B cell (primary cell): ENCODE data around the gene DCD. TPM values are rescaled to one million over a fixed set of nuclear protein-coding genes. Genes with fewer than 3 reads are reported as not detected.

Source experiments
- ATAC-seq: fragments of 200-7000 bp; cut with Tn5 transposase; one replicate; pipeline ENCODE4 v1.10.0; 2021; ENCODE audit warnings: low read depth, mild to moderate bottlenecking, moderate number of reproducible peaks, moderate library complexity
- CTCF ChIA-PET: fragments of 350-600 bp; sonication (Branson Sonifier 250); formaldehyde crosslinking; loops from one replicate; lab custom pipeline; 2021; ENCODE audit warnings: antibody characterized with exemption, inconsistent platforms; lab: Charles Lee
- POLR2A ChIA-PET: fragments of 350-600 bp; sonication (Branson Sonifier 250); formaldehyde crosslinking; loops from one replicate; lab custom pipeline; 2021; ENCODE audit warnings: antibody characterized with exemption; lab: Charles Lee
- DNase-seq: peaks from one replicate; pipeline ENCODE4 v3.0.0; 2013
- H2AFZ ChIP-seq: 2 replicates; pipeline ENCODE4 v1.6.1; 2012; ENCODE audit warnings: mild to moderate bottlenecking, low read depth, low read length; ENCODE audit not compliant: insufficient read depth, poor library complexity, severe bottlenecking
- H3K27ac ChIP-seq, 2 donors: 1 replicate in 1 of 2; 2 replicates in 1 of 2; pipeline ENCODE4 v1.5.1; 2012 to 2013; ENCODE audit warnings: low read length in 2 of 2, mild to moderate bottlenecking in 2 of 2, moderate library complexity in 1 of 2
- H3K27me3 ChIP-seq, 4 experiments: fragments of 200-600 bp in 1 of 4; sonication (generic) in 1 of 4; replicated peaks in 1 of 4; 1 replicate in 2 of 4; 2 replicates in 2 of 4; pipeline versions ENCODE4 v1.6.1 to v1.7.0; 2013 to 2016; ENCODE audit warnings: low read length in 3 of 4, mild to moderate bottlenecking in 2 of 4, mixed read lengths in 1 of 4, moderate library complexity in 1 of 4; ENCODE audit not compliant: insufficient read depth in 4 of 4, control insufficient read depth in 3 of 4; ENCODE audit errors: control extremely low read depth in 1 of 4
- H3K36me3 ChIP-seq, 2 experiments: replicated peaks in 1 of 2; 1 replicate in 1 of 2; 2 replicates in 1 of 2; pipeline versions ENCODE4 v1.6.1 to v1.7.1; 2013; ENCODE audit warnings: low read length in 1 of 2; ENCODE audit not compliant: insufficient read depth in 2 of 2, control insufficient read depth in 1 of 2; ENCODE audit errors: control extremely low read depth in 1 of 2, extremely low read depth in 1 of 2
- H3K4me1 ChIP-seq, 2 donors: fragments of 200-600 bp in 1 of 2; sonication (generic) in 1 of 2; 1 replicate in 1 of 2; 2 replicates in 1 of 2; pipeline versions ENCODE4 v1.5.1 to v1.6.1; 2013 to 2017; ENCODE audit warnings: low read length in 2 of 2; ENCODE audit not compliant: control insufficient read depth in 2 of 2, insufficient read depth in 2 of 2
- H3K4me2 ChIP-seq: replicated peaks from 2 replicates; pipeline ENCODE3; 2012; ENCODE audit warnings: mild to moderate bottlenecking, low read depth, low read length; ENCODE audit not compliant: poor library complexity, severe bottlenecking
- H3K4me3 ChIP-seq, 5 experiments: fragments of 200-600 bp in 1 of 5; sonication (generic) in 1 of 5; 1 replicate in 3 of 5; 2 replicates in 2 of 5; pipeline versions ENCODE4 v1.5.1 to v1.7.0; 2011 to 2016; ENCODE audit warnings: low read length in 4 of 5, mild to moderate bottlenecking in 4 of 5, low read depth in 2 of 5, control low read depth in 1 of 5, moderate library complexity in 1 of 5; ENCODE audit not compliant: insufficient read depth in 1 of 5; ENCODE audit errors: control extremely low read depth in 1 of 5, extremely low read depth in 1 of 5
- H3K79me2 ChIP-seq: fragments of 200-600 bp; sonication (generic); one replicate; pipeline ENCODE4 v1.6.0; 2016; ENCODE audit warnings: low read length; ENCODE audit not compliant: control insufficient read depth, insufficient read depth
- H3K9ac ChIP-seq: fragments of 200-600 bp; sonication (generic); 2 replicates; pipeline ENCODE4 v1.6.1; 2017; ENCODE audit warnings: mild to moderate bottlenecking, low read length, moderate library complexity
- H3K9me3 ChIP-seq, 3 donors: one replicate each; pipeline versions ENCODE4 v1.6.1 to v1.7.1; 2013; ENCODE audit warnings: low read length in 2 of 3; ENCODE audit not compliant: control insufficient read depth in 2 of 3, insufficient read depth in 1 of 3; ENCODE audit errors: control extremely low read depth in 1 of 3
- H4K20me1 ChIP-seq: 2 replicates; pipeline ENCODE4 v1.6.0; 2012; ENCODE audit warnings: mild to moderate bottlenecking, low read length; ENCODE audit not compliant: insufficient read depth, control insufficient read depth, poor library complexity, severe bottlenecking
- H3K27ac Mint-ChIP-seq: one replicate; pipeline ENCODE4 v1.8.0; 2021; ENCODE audit warnings: mixed read lengths
- H3K27me3 Mint-ChIP-seq: one replicate; pipeline ENCODE4 v1.8.0; 2021; ENCODE audit warnings: mixed read lengths
- H3K4me1 Mint-ChIP-seq: one replicate; pipeline ENCODE4 v1.8.0; 2021; ENCODE audit warnings: mixed read lengths
- H3K4me3 Mint-ChIP-seq: one replicate; pipeline ENCODE4 v1.8.0; 2021; ENCODE audit warnings: mixed read lengths
- H3K9me3 Mint-ChIP-seq: one replicate; pipeline ENCODE4 v1.8.0; 2022; ENCODE audit warnings: mixed read lengths; ENCODE audit not compliant: insufficient read depth
- EZH2 ChIP-seq: IDR thresholded peaks from 2 replicates; pipeline ENCODE4 v1.6.1; 2012; ENCODE audit warnings: borderline replicate concordance, low read depth, mild to moderate bottlenecking, moderate library complexity, low read length; ENCODE audit not compliant: insufficient read depth, poor library complexity, severe bottlenecking
- WGBS: methylation state at CpG from one replicate; pipeline ENCODE4 v1.1.5; 2013; ENCODE audit warnings: missing lambda C conversion rate; ENCODE audit not compliant: insufficient coverage; 5-methylcytosine and 5-hydroxymethylcytosine counted together
- intact Hi-C: fragments of 100-400 bp; cut with micrococcal nuclease; formaldehyde crosslinking; loops from one replicate; pipeline ENCODE4 v1.10.0; 2022
- polyA plus RNA-seq: library from polyadenylated mRNA; depleted of rRNA; stranded (reverse); fragments of >200 nt; gene quantifications from 2 replicates; pipeline ENCODE4 v1.2.3, GENCODE V29; 2012
- total RNA-seq, 2 donors: library from RNA; stranded (reverse); fragments of 120-200 nt in 1 of 2; gene quantifications; 1 replicate in 1 of 2; 2 replicates in 1 of 2; pipeline versions ENCODE4 v1.2.3 to v1.2.4, GENCODE V29; 2013 to 2022
- TF ChIP-seq, protein P1 (sequence below): fragments of 200-600 bp; IDR thresholded peaks from one replicate; pipeline ENCODE4 v1.8.0; 2022; ENCODE audit warnings: antibody characterized with exemption, mild to moderate bottlenecking

The DCD gene
- total and polyA plus RNA-seq, 2 donors (not counting 1 experiment from before 2014, with no cell fraction given), result not detected

DNA sequence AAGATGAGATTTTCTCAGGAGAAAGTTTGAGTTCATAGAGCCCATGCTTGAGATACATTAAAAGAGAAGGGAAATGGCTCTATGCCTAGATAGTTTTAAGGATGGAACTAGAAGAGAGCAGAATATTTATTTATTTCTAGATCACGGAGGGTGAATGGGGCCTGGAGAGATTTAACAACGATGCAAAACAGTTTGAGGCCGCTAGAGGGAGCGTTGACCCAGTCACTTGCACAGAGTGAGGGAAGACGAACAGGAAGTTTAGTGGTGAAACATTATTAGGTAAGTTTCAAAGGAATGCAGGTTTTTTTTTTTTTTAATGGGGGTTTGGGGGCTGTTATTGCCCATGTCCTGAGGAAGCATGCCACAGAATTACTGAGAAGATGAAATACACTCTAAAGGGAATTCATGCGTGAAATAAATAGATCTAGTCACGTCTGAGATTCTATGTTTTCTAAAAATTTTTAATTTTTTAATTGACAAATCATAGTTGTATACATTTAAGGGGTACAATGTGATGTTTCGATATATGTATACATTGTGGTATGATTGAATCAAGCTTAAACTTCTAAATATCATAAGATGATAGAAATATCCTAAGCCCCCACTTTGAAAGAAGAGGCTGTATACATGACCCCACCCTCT is 44.9 kb downstream of the DCD start:
- Histone ChIP-seq H3K9ac (no peak overlapping the region), H3K4me2 (no peak overlapping the region), H3K27ac (no peak overlapping the region), H3K27me3 (peaks cover 0 to 3% (median 0%) of the 10 kb centered on the region in 4 experiments), H3K4me1 (no peaks in the 10 kb centered on the region), H4K20me1 (no peaks in the 10 kb centered on the region), H3K9me3 (no peaks in the 10 kb centered on the region), H3K36me3 (no peaks in the 10 kb centered on the region), H2AFZ (peak overlapping the region; percentile 18), H3K4me3 (no peak overlapping the region), H3K79me2 (no peaks in the 10 kb centered on the region)
- Mint-ChIP-seq H3K4me1 (peaks cover 2% of the 10 kb centered on the region), H3K4me3 (no peak overlapping the region), H3K27me3 (peaks cover 11% of the 10 kb centered on the region), H3K27ac (no peak overlapping the region), H3K9me3 (no peaks in the 10 kb centered on the region)
- TF ChIP-seq EZH2, result no peak
- TF ChIP-seq, protein P1, sequence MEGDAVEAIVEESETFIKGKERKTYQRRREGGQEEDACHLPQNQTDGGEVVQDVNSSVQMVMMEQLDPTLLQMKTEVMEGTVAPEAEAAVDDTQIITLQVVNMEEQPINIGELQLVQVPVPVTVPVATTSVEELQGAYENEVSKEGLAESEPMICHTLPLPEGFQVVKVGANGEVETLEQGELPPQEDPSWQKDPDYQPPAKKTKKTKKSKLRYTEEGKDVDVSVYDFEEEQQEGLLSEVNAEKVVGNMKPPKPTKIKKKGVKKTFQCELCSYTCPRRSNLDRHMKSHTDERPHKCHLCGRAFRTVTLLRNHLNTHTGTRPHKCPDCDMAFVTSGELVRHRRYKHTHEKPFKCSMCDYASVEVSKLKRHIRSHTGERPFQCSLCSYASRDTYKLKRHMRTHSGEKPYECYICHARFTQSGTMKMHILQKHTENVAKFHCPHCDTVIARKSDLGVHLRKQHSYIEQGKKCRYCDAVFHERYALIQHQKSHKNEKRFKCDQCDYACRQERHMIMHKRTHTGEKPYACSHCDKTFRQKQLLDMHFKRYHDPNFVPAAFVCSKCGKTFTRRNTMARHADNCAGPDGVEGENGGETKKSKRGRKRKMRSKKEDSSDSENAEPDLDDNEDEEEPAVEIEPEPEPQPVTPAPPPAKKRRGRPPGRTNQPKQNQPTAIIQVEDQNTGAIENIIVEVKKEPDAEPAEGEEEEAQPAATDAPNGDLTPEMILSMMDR, result peak; percentile 83
- CTCF ChIA-PET, result interaction anchor here (0.7 kb wide), 1 partner anchor 56 kb away, joined by 3 read pairs; no protein-coding TSS in a partner anchor
- WGBS, result 3% methylated on average over 5 of the region's 8 CpGs
- intact Hi-C loops, result no loop called here
- DNase-seq (peak; percentile 72), ATAC-seq (peak; percentile 89)
- POLR2A ChIA-PET, result no interaction called here

DNA sequence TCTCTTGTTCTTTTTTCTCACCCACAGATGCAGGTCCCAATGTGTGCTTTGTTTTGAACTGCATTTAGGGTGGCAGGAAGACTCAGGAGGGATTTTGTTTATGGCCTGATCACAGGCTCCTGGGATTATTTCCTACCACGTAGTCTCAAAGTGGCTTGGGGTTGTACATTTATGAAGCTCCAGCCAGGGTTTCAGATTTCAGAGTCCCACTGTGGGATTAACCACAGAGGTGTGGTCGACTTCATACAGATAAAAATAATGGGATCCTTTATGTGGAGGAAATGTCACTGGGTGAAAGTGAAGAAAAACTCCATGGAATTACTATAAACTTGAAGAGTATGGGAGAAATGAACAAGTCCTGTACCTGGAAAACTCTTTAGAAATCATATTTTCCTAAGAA is 45.5 kb downstream of the DCD start:
- POLR2A ChIA-PET, result no interaction called here
- 100% methylated on average over 1 of the region's 2 CpGs for WGBS
- CTCF ChIA-PET, result interaction anchor here (1.4 to 1.5 kb wide), 2 partner anchors 10 to 40 kb away, joined by 3 to 4 read pairs; no protein-coding TSS in a partner anchor
- Histone ChIP-seq H3K27me3 (peaks cover 0 to 7% (median 0%) of the 10 kb centered on the region in 4 experiments), H3K4me2 (no peak overlapping the region), H3K79me2 (no peaks in the 10 kb centered on the region), H3K4me1 (no peaks in the 10 kb centered on the region), H4K20me1 (no peaks in the 10 kb centered on the region), H3K9ac (no peak overlapping the region), H3K4me3 (no peak overlapping the region), H2AFZ (peak overlapping the region; percentile 18), H3K9me3 (no peaks in the 10 kb centered on the region), H3K36me3 (no peaks in the 10 kb centered on the region), H3K27ac (no peak overlapping the region)
- Mint-ChIP-seq H3K27me3 (peaks cover 11% of the 10 kb centered on the region), H3K4me1 (peaks cover 2% of the 10 kb centered on the region), H3K9me3 (no peaks in the 10 kb centered on the region), H3K4me3 (no peak overlapping the region), H3K27ac (no peak overlapping the region)
- ATAC-seq, result no peak
- DNase-seq, result no peak
- TF ChIP-seq, protein P1, result no peak
- TF ChIP-seq EZH2, result no peak
- intact Hi-C loops, result no loop called here
